PC-9 (cell line): ENCODE data around the gene PJVK. TPM values are rescaled to one million over a fixed set of nuclear protein-coding genes. Genes with fewer than 3 reads are reported as not detected.

Experiments used
- BruUV-seq: library from RNA; stranded (reverse); fragments of 400-500 nt; replicated peaks from 2 replicates; lab custom pipeline; 2021; lab: Mats Ljungman, UMichigan
- CTCF ChIA-PET: fragments of 300-600 bp; sonication (Branson Sonifier 250); formaldehyde crosslinking; loops from one replicate; lab custom pipeline; 2022; ENCODE audit warnings: antibody characterized with exemption; lab: Charles Lee
- POLR2A ChIA-PET: fragments of 300-600 bp; sonication (Branson Sonifier 250); formaldehyde crosslinking; loops from one replicate; lab custom pipeline; 2022; ENCODE audit warnings: antibody characterized with exemption; ENCODE audit not compliant: unreplicated experiment; lab: Charles Lee
- DNase-seq, 2 experiments: peaks; one replicate each; pipeline versions ENCODE4 v3.0.0 to v3.0.0-alpha.2; 2015 to 2022; ENCODE audit warnings: mixed read lengths in 1 of 2
- H2AFZ ChIP-seq: fragments of 200-600 bp; sonication (generic); 2 replicates; pipeline ENCODE4 v1.8.1; 2017; ENCODE audit warnings: antibody characterized with exemption
- H3F3A ChIP-seq: fragments of 200-600 bp; sonication (generic); 2 replicates; pipeline ENCODE4 v1.8.1; 2017; ENCODE audit warnings: antibody characterized with exemption, mild to moderate bottlenecking, low read depth; ENCODE audit not compliant: insufficient read depth
- H3K27ac ChIP-seq: fragments of 200-600 bp; sonication (generic); 2 replicates; pipeline ENCODE4 v1.6.1; 2016; ENCODE audit warnings: mixed run types
- H3K27me3 ChIP-seq: fragments of 200-600 bp; sonication (generic); 2 replicates; pipeline ENCODE4 v1.6.1; 2016; ENCODE audit warnings: low read depth, mixed run types; ENCODE audit not compliant: insufficient read depth
- H3K36me3 ChIP-seq: fragments of 200-600 bp; sonication (generic); 2 replicates; pipeline ENCODE4 v1.6.1; 2016; ENCODE audit warnings: low read depth, mixed run types
- H3K4me1 ChIP-seq: fragments of 200-600 bp; sonication (generic); replicated peaks from 2 replicates; pipeline ENCODE4 v1.6.1; 2016; ENCODE audit warnings: mixed run types; ENCODE audit not compliant: insufficient read depth
- H3K4me2 ChIP-seq: fragments of 200-600 bp; sonication (generic); 2 replicates; pipeline ENCODE4 v1.6.1; 2017; ENCODE audit warnings: mixed run types
- H3K4me3 ChIP-seq: fragments of 200-600 bp; sonication (generic); 2 replicates; pipeline ENCODE4 v1.6.1; 2016; ENCODE audit warnings: mixed run types
- H3K79me2 ChIP-seq: fragments of 200-600 bp; sonication (generic); 2 replicates; pipeline ENCODE4 v1.6.1; 2017; ENCODE audit warnings: low read depth, mixed run types
- H3K9me2 ChIP-seq: fragments of 200-600 bp; sonication (generic); 2 replicates; pipeline ENCODE4 v1.8.1; 2017; ENCODE audit warnings: mild to moderate bottlenecking; ENCODE audit not compliant: insufficient read depth
- H3K9me3 ChIP-seq: fragments of 200-600 bp; sonication (generic); 2 replicates; pipeline ENCODE4 v1.8.1; 2016; ENCODE audit warnings: low read depth; ENCODE audit not compliant: insufficient read depth
- H4K20me1 ChIP-seq: fragments of 200-600 bp; sonication (generic); 2 replicates; pipeline ENCODE4 v1.8.1; 2017; ENCODE audit not compliant: insufficient read depth
- CTCF ChIP-seq: fragments of 200-600 bp; sonication (generic); conservative IDR thresholded peaks from 2 replicates; pipeline ENCODE4 v1.6.1; 2017; ENCODE audit warnings: mixed run types, antibody characterized with exemption, mild to moderate bottlenecking, moderate library complexity
- EZH2 ChIP-seq: fragments of 200-600 bp; sonication (generic); IDR thresholded peaks from 2 replicates; pipeline ENCODE4 v1.8.0; 2017; ENCODE audit warnings: antibody characterized with exemption, low read depth
- intact Hi-C: fragments of 100-400 bp; cut with micrococcal nuclease; formaldehyde crosslinking; loops from one replicate; pipeline ENCODE4 v1.10.0; 2022; ENCODE audit not compliant: unreplicated experiment
- total RNA-seq: library from RNA; stranded (reverse); gene quantifications from 2 replicates; pipeline ENCODE4 v1.2.3, GENCODE V29; 2021

Gene PJVK
- total RNA-seq, 1 experiment from 2014 or later = 16.9 TPM

GRCh38 chr2:178403671-178404306, 47.4 kb upstream of the PJVK start:
- H3K4me2 ChIP-seq = no peak overlapping the region
- no peak overlapping the region for H3K27ac ChIP-seq
- H3K27me3 ChIP-seq = no peaks in the 10 kb centered on the region
- intact Hi-C loops = no loop called here
- H3K79me2 ChIP-seq = no peaks in the 10 kb centered on the region
- H4K20me1 ChIP-seq = no peaks in the 10 kb centered on the region
- no peaks in the 10 kb centered on the region for H3K36me3 ChIP-seq
- H3K4me1 ChIP-seq = no peaks in the 10 kb centered on the region
- H3F3A ChIP-seq = no peaks in the 10 kb centered on the region
- H3K4me3 ChIP-seq = no peak overlapping the region
- ChIA-PET POLR2A (no interaction called here), CTCF (interaction anchor here (1.6 kb wide), 1 partner anchor 10 kb away, joined by 6 read pairs; no protein-coding TSS in a partner anchor)
- H2AFZ ChIP-seq = no peak overlapping the region
- no peaks in the 10 kb centered on the region for H3K9me2 ChIP-seq
- TF ChIP-seq EZH2 (no peak), CTCF (no peak)
- BruUV-seq = no TSS peak
- no peaks in the 10 kb centered on the region for H3K9me3 ChIP-seq
- no peak for DNase-seq

- ChIA-PET CTCF (interaction anchor here (1.6 kb wide), 1 partner anchor 10 kb away, joined by 6 read pairs; no protein-coding TSS in a partner anchor), POLR2A (no interaction called here)
- H3K27ac ChIP-seq = no peak overlapping the region
- BruUV-seq = no TSS peak
- H3K9me3 ChIP-seq = no peaks in the 10 kb centered on the region
- H3K27me3 ChIP-seq = no peaks in the 10 kb centered on the region
- H3K36me3 ChIP-seq = no peaks in the 10 kb centered on the region
- no peak overlapping the region for H3K4me2 ChIP-seq
- H3K9me2 ChIP-seq = no peaks in the 10 kb centered on the region
- intact Hi-C loops = no loop called here
- H3F3A ChIP-seq = no peaks in the 10 kb centered on the region
- no peaks in the 10 kb centered on the region for H3K4me1 ChIP-seq
- no peak overlapping the region for H3K4me3 ChIP-seq
- DNase-seq = no peak
- no peaks in the 10 kb centered on the region for H4K20me1 ChIP-seq
- no peak overlapping the region for H2AFZ ChIP-seq
- TF ChIP-seq EZH2 (no peak), CTCF (no peak)
- H3K79me2 ChIP-seq = no peaks in the 10 kb centered on the region
These were observed 46.8 kb upstream of the PJVK start for GRCh38 chr2:178404368-178404767.

- Histone ChIP-seq H3K4me2 (no peak overlapping the region), H3K79me2 (no peaks in the 10 kb centered on the region), H3K9me3 (no peaks in the 10 kb centered on the region; the same call in 1 of the 2 replicates), H4K20me1 (no peaks in the 10 kb centered on the region), H3K4me3 (no peak overlapping the region), H3F3A (peaks cover 3% of the 10 kb centered on the region), H3K9me2 (no peaks in the 10 kb centered on the region), H3K27me3 (no peaks in the 10 kb centered on the region), H3K27ac (no peak overlapping the region), H3K4me1 (peaks cover 10% of the 10 kb centered on the region), H2AFZ (no peak overlapping the region), H3K36me3 (no peaks in the 10 kb centered on the region)
- ChIA-PET CTCF (no interaction called here), POLR2A (no interaction called here)
- no peak for DNase-seq
- TF ChIP-seq CTCF (no peak), EZH2 (no peak)
- no TSS peak for BruUV-seq
- intact Hi-C loops = no loop called here
These were observed 41.9 kb upstream of the PJVK start for GRCh38 chr2:178409261-178409660.
